Erythroblast (primary cell): ENCODE results near the gene BTN1A1.

Experiments
- GATA1 ChIP-seq: IDR thresholded peaks from 2 replicates; pipeline ENCODE4 v1.6.1; 2011; ENCODE audit warnings: low read depth, mild to moderate bottlenecking, control low read depth, low read length, moderate library complexity
- POLR2A ChIP-seq: IDR thresholded peaks from 2 replicates; pipeline ENCODE4 v1.6.1; 2011; ENCODE audit warnings: mild to moderate bottlenecking, low read length

GRCh38 chr6:26454631-26455030, 45.5 kb upstream of the BTN1A1 start:
- TF ChIP-seq POLR2A (no peak), GATA1 (no peak)
